ENCODE results near the gene ATP13A2.
"Not testable (repeated sequence)": the region's sequence is repeated elsewhere in the genome, so short reads cannot be mapped to it uniquely, and the experiment has no call there.

The ATP13A2 gene

GRCh38 chr1:16977377-16977776 lies 34.4 kb downstream of the ATP13A2 start:
- DNase-seq: no peak

GRCh38 chr1:16976966-16977365 lies 34.8 kb downstream of the ATP13A2 start:
- no peak for DNase-seq

GRCh38 chr1:16975838-16976237 lies 35.9 kb downstream of the ATP13A2 start:
- no peak for DNase-seq

- no peak for DNase-seq
Observed at GRCh38 chr1:16975211-16975610, 36.5 kb downstream of the ATP13A2 start.

GRCh38 chr1:16973215-16973614 lies 38.5 kb downstream of the ATP13A2 start:
- no peak for DNase-seq

- DNase-seq: no peak
Observed at GRCh38 chr1:16972189-16972895, 39.4 kb downstream of the ATP13A2 start.

GRCh38 chr1:16971341-16972188 lies 40.2 kb downstream of the ATP13A2 start:
- no peak for DNase-seq

- no peak for DNase-seq
Observed at GRCh38 chr1:16970132-16970910, 41.4 kb downstream of the ATP13A2 start.

- no peak for DNase-seq
Observed at GRCh38 chr1:16969651-16970050, 42.1 kb downstream of the ATP13A2 start.

GRCh38 chr1:16969057-16969611 lies 42.6 kb downstream of the ATP13A2 start:
- no peak for DNase-seq

- DNase-seq: no peak
Observed at GRCh38 chr1:16968372-16968771, 43.4 kb downstream of the ATP13A2 start.

- DNase-seq: no peak
Observed at GRCh38 chr1:16967962-16968361, 43.8 kb downstream of the ATP13A2 start.

- no peak for DNase-seq
Observed at GRCh38 chr1:16967095-16967575, 44.6 kb downstream of the ATP13A2 start.

- DNase-seq: no peak
Observed at GRCh38 chr1:16966282-16966681, 45.4 kb downstream of the ATP13A2 start.

- no peak for DNase-seq
Observed at GRCh38 chr1:16965486-16966067, 46.2 kb downstream of the ATP13A2 start.

- not testable (repeated sequence) for DNase-seq
Observed at GRCh38 chr1:16964169-16964568, 47.6 kb downstream of the ATP13A2 start.

- DNase-seq: no peak
Observed at GRCh38 chr1:16961297-16962133, 50.2 kb downstream of the ATP13A2 start.

- peak; percentile 76 for DNase-seq
Observed at GRCh38 chr1:16960560-16961296, 51.0 kb downstream of the ATP13A2 start.

- DNase-seq: no peak
Observed at GRCh38 chr1:16958475-16958874, 53.3 kb downstream of the ATP13A2 start.

GRCh38 chr1:16957731-16958130 lies 54.0 kb downstream of the ATP13A2 start:
- DNase-seq: no peak

GRCh38 chr1:16956775-16957174 lies 55.0 kb downstream of the ATP13A2 start:
- DNase-seq: no peak
